Fibroblast of lung (primary cell): ENCODE measurements around the gene CCDC106. TPM values are rescaled to one million over a fixed set of nuclear protein-coding genes. Genes with fewer than 3 reads are reported as not detected.

Experiments
- DNase-seq, 2 donors: peaks; one replicate each; pipeline versions ENCODE4 v3.0.0 to v3.0.0-alpha.2; 2010; ENCODE audit warnings: low read depth in 2 of 2
- H2AFZ ChIP-seq: 2 replicates; pipeline ENCODE4 v1.5.1; 2012; ENCODE audit warnings: low read length, control low read depth, inconsistent platforms
- H3K27ac ChIP-seq: 2 replicates; pipeline ENCODE4 v1.5.1; 2011; ENCODE audit warnings: low read length, control low read depth; ENCODE audit not compliant: insufficient read depth
- H3K27me3 ChIP-seq: 2 replicates; pipeline ENCODE4 v1.5.1; 2011; ENCODE audit warnings: mild to moderate bottlenecking, low read length; ENCODE audit not compliant: control insufficient read depth, insufficient read depth
- H3K36me3 ChIP-seq: 2 replicates; pipeline ENCODE4 v1.5.1; 2011; ENCODE audit warnings: low read length; ENCODE audit not compliant: control insufficient read depth, insufficient read depth
- H3K4me1 ChIP-seq: 2 replicates; pipeline ENCODE4 v1.5.1; 2011; ENCODE audit warnings: low read length; ENCODE audit not compliant: control insufficient read depth, insufficient read depth; ENCODE audit errors: extremely low read depth
- H3K4me2 ChIP-seq: 2 replicates; pipeline ENCODE4 v1.5.1; 2011; ENCODE audit warnings: low read length, control low read depth; ENCODE audit not compliant: insufficient read depth; ENCODE audit errors: extremely low read depth
- H3K4me3 ChIP-seq, 4 experiments: fragments of 200-600 bp in 1 of 4; sonication (generic) in 1 of 4; replicated peaks in 1 of 4; 2 replicates each; pipeline ENCODE4 v1.5.1; 2011 to 2016; ENCODE audit warnings: low read length in 4 of 4, low read depth in 3 of 4, mild to moderate bottlenecking in 3 of 4, control low read depth in 2 of 4, inconsistent platforms in 1 of 4, mixed read lengths in 1 of 4; ENCODE audit not compliant: insufficient read depth in 1 of 4; ENCODE audit errors: control extremely low read depth in 1 of 4
- H3K79me2 ChIP-seq: 2 replicates; pipeline ENCODE4 v1.5.1; 2012; ENCODE audit warnings: mild to moderate bottlenecking, low read length, inconsistent platforms; ENCODE audit not compliant: control insufficient read depth, insufficient read depth
- H3K9ac ChIP-seq: 2 replicates; pipeline ENCODE4 v1.5.1; 2011; ENCODE audit warnings: mild to moderate bottlenecking, low read length, control low read depth; ENCODE audit not compliant: insufficient read depth
- H3K9me3 ChIP-seq: 2 replicates; pipeline ENCODE4 v1.5.1; 2012; ENCODE audit warnings: low read depth, low read length; ENCODE audit not compliant: control insufficient read depth, insufficient read depth
- H4K20me1 ChIP-seq: 2 replicates; pipeline ENCODE4 v1.5.1; 2011; ENCODE audit warnings: low read length; ENCODE audit not compliant: control insufficient read depth, insufficient read depth; ENCODE audit errors: extremely low read depth
- CTCF ChIP-seq, 2 donors: IDR thresholded peaks in 1 of 2; conservative IDR thresholded peaks in 1 of 2; 1 replicate in 1 of 2; 2 replicates in 1 of 2; pipeline ENCODE4 v1.5.1; 2011 to 2012; ENCODE audit warnings: low read length in 2 of 2, control low read depth in 1 of 2, inconsistent platforms in 1 of 2, low read depth in 1 of 2, mild to moderate bottlenecking in 1 of 2
- EZH2 ChIP-seq: IDR thresholded peaks from 2 replicates; pipeline ENCODE4 v1.5.1; 2012; ENCODE audit warnings: low read length, control low read depth, mild to moderate bottlenecking; ENCODE audit errors: missing control alignments
- polyA plus RNA-seq, 2 donors: library from polyadenylated mRNA; depleted of rRNA in 1 of 2; stranded (reverse) in 1 of 2; unstranded in 1 of 2; fragments of >200 nt; gene quantifications; 2 replicates each; pipeline ENCODE4 v1.2.1, GENCODE V29; 2011 to 2012; ENCODE audit warnings: missing spikeins in 1 of 2
- total RNA-seq: library from RNA; depleted of rRNA; stranded (reverse); fragments of >200 nt; gene quantifications from 2 replicates; pipeline ENCODE4 v1.2.1, GENCODE V29; 2014

The CCDC106 gene
- total and polyA plus RNA-seq, 2 donors (not counting 1 experiment from before 2014, with no cell fraction given) = 4.5 to 10.2 TPM

GRCh38 chr19:55696301-55697068, 48.5 kb downstream of the CCDC106 start:
- Histone ChIP-seq H3K27ac (no peak overlapping the region), H3K4me3 (no peak overlapping the region), H3K9me3 (no peaks in the 10 kb centered on the region), H3K4me1 (no peaks in the 10 kb centered on the region), H2AFZ (no peak overlapping the region), H3K27me3 (no peaks in the 10 kb centered on the region), H3K79me2 (no peaks in the 10 kb centered on the region), H3K36me3 (peaks cover 14% of the 10 kb centered on the region), H3K9ac (no peak overlapping the region), H4K20me1 (no peaks in the 10 kb centered on the region), H3K4me2 (no peak overlapping the region)
- TF ChIP-seq EZH2 = no peak
- no peak for DNase-seq

GRCh38 chr19:55697069-55697440, 49.0 kb downstream of the CCDC106 start:
- Histone ChIP-seq H3K9me3 (no peaks in the 10 kb centered on the region), H3K27me3 (no peaks in the 10 kb centered on the region), H2AFZ (no peak overlapping the region), H3K4me2 (no peak overlapping the region), H4K20me1 (no peaks in the 10 kb centered on the region), H3K4me1 (no peaks in the 10 kb centered on the region), H3K9ac (no peak overlapping the region), H3K79me2 (no peaks in the 10 kb centered on the region), H3K36me3 (peaks cover 14% of the 10 kb centered on the region), H3K27ac (no peak overlapping the region), H3K4me3 (no peak overlapping the region)
- TF ChIP-seq EZH2 = no peak
- no peak for TF ChIP-seq CTCF (conservative IDR thresholded peaks at IDR 0.05 in 1 of 2, IDR thresholded peaks at IDR 0.05 in 1 of 2; ENCODE audit: low read depth in 1 of 2, low read length in 2 of 2)
- no peak for DNase-seq

- Histone ChIP-seq H3K27ac (no peak overlapping the region), H3K9ac (no peak overlapping the region), H3K27me3 (no peaks in the 10 kb centered on the region), H3K36me3 (peaks cover 12% of the 10 kb centered on the region), H2AFZ (no peak overlapping the region), H3K4me1 (no peaks in the 10 kb centered on the region), H4K20me1 (no peaks in the 10 kb centered on the region), H3K79me2 (no peaks in the 10 kb centered on the region), H3K4me3 (no peak overlapping the region), H3K9me3 (no peaks in the 10 kb centered on the region), H3K4me2 (no peak overlapping the region)
- TF ChIP-seq CTCF (conservative IDR thresholded peaks at IDR 0.05 in 1 of 2, IDR thresholded peaks at IDR 0.05 in 1 of 2; ENCODE audit: low read depth in 1 of 2, low read length in 2 of 2) (no peak), EZH2 (no peak)
- no peak for DNase-seq
These were observed 49.7 kb downstream of the CCDC106 start for GRCh38 chr19:55697698-55698097.
